H9 (cell line): ENCODE measurements around the gene DIP2C. TPM values are rescaled to one million over a fixed set of nuclear protein-coding genes. Genes with fewer than 3 reads are reported as not detected.

ENCODE experiments used
- DNase-seq: peaks from one replicate; pipeline ENCODE4 v3.0.0-alpha.2; 2017
- H2AFZ ChIP-seq: one replicate; pipeline ENCODE4 v1.6.1; 2013; ENCODE audit warnings: mild to moderate bottlenecking, low read length, control low read depth, moderate library complexity
- H2AK5ac ChIP-seq: 2 replicates; pipeline ENCODE4 v1.6.1; 2013; ENCODE audit warnings: low read length, control low read depth, mixed read lengths; ENCODE audit not compliant: insufficient read length
- H2BK120ac ChIP-seq: one replicate; pipeline ENCODE4 v1.6.1; 2013; ENCODE audit warnings: low read depth, mild to moderate bottlenecking, low read length, control low read depth, inconsistent platforms; ENCODE audit not compliant: poor library complexity, severe bottlenecking
- H2BK12ac ChIP-seq: 2 replicates; pipeline ENCODE4 v1.6.1; 2013; ENCODE audit warnings: low read length, control low read depth, mixed read lengths, low read depth; ENCODE audit not compliant: insufficient read length
- H2BK15ac ChIP-seq: 2 replicates; pipeline ENCODE4 v1.6.1; 2013; ENCODE audit warnings: low read depth, low read length, control low read depth
- H2BK20ac ChIP-seq: one replicate; pipeline ENCODE4 v1.6.1; 2013; ENCODE audit warnings: low read depth, mild to moderate bottlenecking, low read length, control low read depth, inconsistent platforms; ENCODE audit not compliant: poor library complexity, severe bottlenecking
- H2BK5ac ChIP-seq: 2 replicates; pipeline ENCODE4 v1.6.1; 2013; ENCODE audit warnings: low read length, control low read depth, mixed read lengths; ENCODE audit not compliant: insufficient read length
- H3K14ac ChIP-seq: 2 replicates; pipeline ENCODE4 v1.6.1; 2013; ENCODE audit warnings: low read length, control low read depth; ENCODE audit not compliant: insufficient read depth
- H3K18ac ChIP-seq: 2 replicates; pipeline ENCODE4 v1.6.1; 2013; ENCODE audit warnings: low read depth, mild to moderate bottlenecking, mixed read lengths, low read length, control low read depth; ENCODE audit not compliant: insufficient read length
- H3K23ac ChIP-seq: 2 replicates; pipeline ENCODE4 v1.6.1; 2013; ENCODE audit warnings: low read length, control low read depth, mixed read lengths, low read depth; ENCODE audit not compliant: insufficient read length
- H3K23me2 ChIP-seq: 2 replicates; pipeline ENCODE4 v1.6.1; 2013; ENCODE audit warnings: low read depth, mild to moderate bottlenecking, mixed read lengths, low read length, control low read depth; ENCODE audit not compliant: insufficient read length, poor library complexity, severe bottlenecking
- H3K27ac ChIP-seq: 2 replicates; pipeline ENCODE4 v1.5.1; 2013; ENCODE audit warnings: low read length, control low read depth, mixed read lengths, low read depth; ENCODE audit not compliant: insufficient read length
- H3K27me3 ChIP-seq: 2 replicates; pipeline ENCODE4 v1.6.1; 2013; ENCODE audit warnings: low read length, control low read depth, inconsistent platforms; ENCODE audit not compliant: insufficient read depth
- H3K4ac ChIP-seq: 2 replicates; pipeline ENCODE4 v1.6.1; 2013; ENCODE audit warnings: low read depth, mild to moderate bottlenecking, control low read depth, inconsistent platforms, low read length, moderate library complexity
- H3K4me1 ChIP-seq: 2 replicates; pipeline ENCODE4 v1.6.1; 2013; ENCODE audit warnings: low read length, control low read depth, inconsistent platforms; ENCODE audit not compliant: insufficient read depth
- H3K4me2 ChIP-seq: 2 replicates; pipeline ENCODE4 v1.6.1; 2013; ENCODE audit warnings: low read length, control low read depth, mixed read lengths; ENCODE audit not compliant: insufficient read length, insufficient read depth
- H3K56ac ChIP-seq: 2 replicates; pipeline ENCODE4 v1.6.1; 2013; ENCODE audit warnings: low read depth, mild to moderate bottlenecking, mixed read lengths, low read length, control low read depth; ENCODE audit not compliant: insufficient read length
- H3K79me1 ChIP-seq: 2 replicates; pipeline ENCODE4 v1.6.1; 2013; ENCODE audit warnings: low read depth, mild to moderate bottlenecking, moderate library complexity, low read length, control low read depth, inconsistent platforms; ENCODE audit not compliant: insufficient read depth, poor library complexity, severe bottlenecking
- H3K79me2 ChIP-seq: 2 replicates; pipeline ENCODE4 v1.6.1; 2013; ENCODE audit warnings: low read length, control low read depth, inconsistent platforms; ENCODE audit not compliant: insufficient read depth
- H3K9ac ChIP-seq: 2 replicates; pipeline ENCODE4 v1.6.1; 2013; ENCODE audit warnings: low read length, control low read depth, mixed read lengths; ENCODE audit not compliant: insufficient read length; ENCODE audit errors: extremely low read depth
- H3K9me3 ChIP-seq: one replicate; pipeline ENCODE4 v1.6.1; 2013; ENCODE audit warnings: low read depth, low read length, inconsistent platforms; ENCODE audit not compliant: control insufficient read depth
- H3T11ph ChIP-seq: one replicate; pipeline ENCODE4 v1.6.1; 2013; ENCODE audit warnings: mild to moderate bottlenecking, low read length, control low read depth, inconsistent platforms
- H4K20me1 ChIP-seq: one replicate; pipeline ENCODE4 v1.6.1; 2013; ENCODE audit not compliant: control insufficient read depth, insufficient read length, insufficient read depth
- H4K5ac ChIP-seq: 2 replicates; pipeline ENCODE4 v1.6.1; 2013; ENCODE audit warnings: low read depth, mild to moderate bottlenecking, mixed read lengths, low read length, control low read depth; ENCODE audit not compliant: insufficient read length
- H4K8ac ChIP-seq: replicated peaks from 2 replicates; pipeline ENCODE4 v1.6.1; 2013; ENCODE audit warnings: low read length, control low read depth, mixed read lengths, low read depth; ENCODE audit not compliant: insufficient read length
- H4K91ac ChIP-seq: 2 replicates; pipeline ENCODE4 v1.6.1; 2013; ENCODE audit warnings: low read depth, mild to moderate bottlenecking, moderate library complexity, mixed read lengths, low read length, control low read depth; ENCODE audit not compliant: insufficient read length
- H3K27ac Mint-ChIP-seq, 3 experiments: 2 replicates in 2 of 3; 3 replicates in 1 of 3; pipeline ENCODE4 v1.8.0; 2020 to 2021; ENCODE audit warnings: mixed read lengths in 3 of 3, mild to moderate bottlenecking in 1 of 3, moderate library complexity in 1 of 3
- H3K27me3 Mint-ChIP-seq: 2 replicates; pipeline ENCODE4 v1.8.0; 2021; ENCODE audit warnings: low read depth, mild to moderate bottlenecking, moderate library complexity, mixed read lengths
- H3K36me3 Mint-ChIP-seq, 3 experiments: 2 replicates in 2 of 3; 3 replicates in 1 of 3; pipeline ENCODE4 v1.8.0; 2020 to 2021; ENCODE audit warnings: low read depth in 3 of 3, mixed read lengths in 3 of 3; ENCODE audit not compliant: insufficient read depth in 1 of 3
- H3K4me1 Mint-ChIP-seq, 2 experiments: 2 replicates each; pipeline ENCODE4 v1.8.0; 2020; ENCODE audit warnings: mixed read lengths in 2 of 2
- H3K4me3 Mint-ChIP-seq, 2 experiments: 2 replicates in 1 of 2; 3 replicates in 1 of 2; pipeline ENCODE4 v1.8.0; 2020 to 2021; ENCODE audit warnings: mild to moderate bottlenecking in 2 of 2, mixed read lengths in 2 of 2, moderate library complexity in 1 of 2
- H3K9me3 Mint-ChIP-seq, 2 experiments: 2 replicates in 1 of 2; 3 replicates in 1 of 2; pipeline ENCODE4 v1.8.0; 2020; ENCODE audit warnings: mild to moderate bottlenecking in 2 of 2, mixed read lengths in 2 of 2, moderate library complexity in 1 of 2
- WGBS: extraction: QIAGEN DNeasy Blood & Tissue Kit; methylation state at CpG from one replicate; pipeline ENCODE4 v1.1.7; 2013; ENCODE audit warnings: missing lambda C conversion rate, low lambda C conversion rate, mixed read lengths; ENCODE audit not compliant: insufficient read length; ENCODE audit errors: extremely low coverage; 5-methylcytosine and 5-hydroxymethylcytosine counted together
- total RNA-seq: library from RNA; stranded (reverse); gene quantifications from 2 replicates; pipeline ENCODE4 v1.2.1, GENCODE V29; 2021
- TF ChIP-seq, protein P1 (sequence below): fragments of 200-600 bp; sonication (generic); conservative IDR thresholded peaks from 3 replicates; pipeline ENCODE4 v1.8.0; 2021; ENCODE audit warnings: antibody characterized with exemption, mild to moderate bottlenecking

Gene DIP2C
- total RNA-seq, 1 experiment from 2014 or later, result 7.9 TPM

DNA sequence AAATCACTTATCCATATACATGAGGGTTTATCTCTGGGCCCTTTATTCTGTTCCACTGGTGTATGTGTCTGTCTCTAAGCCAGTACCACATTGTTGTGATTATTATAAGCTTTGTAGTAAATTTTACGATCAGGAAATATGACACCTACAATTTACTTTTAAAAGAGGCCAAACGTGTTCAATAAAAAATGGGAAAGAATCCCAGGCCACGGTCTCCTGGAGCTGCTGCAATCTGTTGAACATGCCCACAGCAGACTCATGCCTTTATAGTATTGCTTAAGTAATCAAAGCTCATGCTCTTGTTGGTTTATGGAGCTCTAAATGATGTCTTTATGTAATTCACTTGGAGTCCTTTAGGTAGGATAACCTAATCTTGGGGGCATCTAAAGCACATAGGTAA is 281.2 kb downstream of the DIP2C start:
- H2AK5ac ChIP-seq, result no peak overlapping the region
- no peak overlapping the region for H2BK12ac ChIP-seq
- H4K8ac ChIP-seq, result no peak overlapping the region
- Mint-ChIP-seq H3K27ac (no peak overlapping the region), H3K4me3 (no peak overlapping the region), H3K36me3 (peaks cover 1 to 11% (median 3%) of the 10 kb centered on the region in 3 experiments; a peak in 4 of 7 replicates), H3K9me3 (no peaks in the 10 kb centered on the region), H3K27me3 (no peaks in the 10 kb centered on the region), H3K4me1 (peaks cover 0 to 3% of the 10 kb centered on the region in 2 experiments; a peak in 1 of 4 replicates)
- no peaks in the 10 kb centered on the region for H3K23me2 ChIP-seq
- no peak overlapping the region for H3K56ac ChIP-seq
- no peak overlapping the region for H3T11ph ChIP-seq
- H3K79me2 ChIP-seq, result no peaks in the 10 kb centered on the region
- no peak overlapping the region for H2BK5ac ChIP-seq
- WGBS, result no CpG with 5 or more reads among the region's 3 CpGs
- H3K23ac ChIP-seq, result no peak overlapping the region
- H2BK20ac ChIP-seq, result no peak overlapping the region
- DNase-seq, result no peak
- no peaks in the 10 kb centered on the region for H3K9me3 ChIP-seq
- H3K9ac ChIP-seq, result no peak overlapping the region
- H3K14ac ChIP-seq, result no peak overlapping the region
- H4K91ac ChIP-seq, result no peak overlapping the region
- no peak overlapping the region for H3K27ac ChIP-seq
- H3K4me1 ChIP-seq, result no peaks in the 10 kb centered on the region
- H2BK120ac ChIP-seq, result no peak overlapping the region
- H2BK15ac ChIP-seq, result no peak overlapping the region
- H3K79me1 ChIP-seq, result no peaks in the 10 kb centered on the region
- TF ChIP-seq, protein P1, sequence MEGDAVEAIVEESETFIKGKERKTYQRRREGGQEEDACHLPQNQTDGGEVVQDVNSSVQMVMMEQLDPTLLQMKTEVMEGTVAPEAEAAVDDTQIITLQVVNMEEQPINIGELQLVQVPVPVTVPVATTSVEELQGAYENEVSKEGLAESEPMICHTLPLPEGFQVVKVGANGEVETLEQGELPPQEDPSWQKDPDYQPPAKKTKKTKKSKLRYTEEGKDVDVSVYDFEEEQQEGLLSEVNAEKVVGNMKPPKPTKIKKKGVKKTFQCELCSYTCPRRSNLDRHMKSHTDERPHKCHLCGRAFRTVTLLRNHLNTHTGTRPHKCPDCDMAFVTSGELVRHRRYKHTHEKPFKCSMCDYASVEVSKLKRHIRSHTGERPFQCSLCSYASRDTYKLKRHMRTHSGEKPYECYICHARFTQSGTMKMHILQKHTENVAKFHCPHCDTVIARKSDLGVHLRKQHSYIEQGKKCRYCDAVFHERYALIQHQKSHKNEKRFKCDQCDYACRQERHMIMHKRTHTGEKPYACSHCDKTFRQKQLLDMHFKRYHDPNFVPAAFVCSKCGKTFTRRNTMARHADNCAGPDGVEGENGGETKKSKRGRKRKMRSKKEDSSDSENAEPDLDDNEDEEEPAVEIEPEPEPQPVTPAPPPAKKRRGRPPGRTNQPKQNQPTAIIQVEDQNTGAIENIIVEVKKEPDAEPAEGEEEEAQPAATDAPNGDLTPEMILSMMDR, result no peak
- no peaks in the 10 kb centered on the region for H3K27me3 ChIP-seq
- H2AFZ ChIP-seq, result no peak overlapping the region
- H3K18ac ChIP-seq, result no peak overlapping the region
- no peak overlapping the region for H4K5ac ChIP-seq
- no peak overlapping the region for H3K4me2 ChIP-seq
- no peak overlapping the region for H3K4ac ChIP-seq
- no peaks in the 10 kb centered on the region for H4K20me1 ChIP-seq
